Neural cell (in vitro differentiated cells): ENCODE data around the gene TMEM273.

ENCODE experiments used
- EP300 ChIP-seq: fragments of 450-650 bp; conservative IDR thresholded peaks from 2 replicates; pipeline ENCODE4 v1.6.1; 2014; ENCODE audit warnings: antibody characterized with exemption, mild to moderate bottlenecking, moderate library complexity; ENCODE audit not compliant: poor library complexity, severe bottlenecking
- EZH2 ChIP-seq: fragments of 200-600, 300-800 bp; shearing (Covaris generic), sonication (generic); IDR thresholded peaks from 2 replicates; pipeline ENCODE4 v1.6.1; 2014; ENCODE audit warnings: antibody characterized with exemption, low read length, borderline replicate concordance, mild to moderate bottlenecking; ENCODE audit not compliant: insufficient read depth, poor library complexity, severe bottlenecking
- MXI1 ChIP-seq: fragments of 450-650 bp; conservative IDR thresholded peaks from 2 replicates; pipeline ENCODE4 v1.6.1; 2014; ENCODE audit warnings: antibody characterized with exemption, mild to moderate bottlenecking; ENCODE audit not compliant: poor library complexity, severe bottlenecking
- POLR2AphosphoS5 ChIP-seq: IDR thresholded peaks from 2 replicates; pipeline ENCODE4 v1.6.1; 2012
- RAD21 ChIP-seq: fragments of 450-650 bp; conservative IDR thresholded peaks from 2 replicates; pipeline ENCODE4 v1.6.1; 2014; ENCODE audit warnings: antibody characterized with exemption, mild to moderate bottlenecking, moderate library complexity
- SMC3 ChIP-seq: fragments of 450-650 bp; conservative IDR thresholded peaks from 2 replicates; pipeline ENCODE4 v1.6.1; 2014; ENCODE audit warnings: antibody characterized with exemption, mild to moderate bottlenecking, moderate library complexity; ENCODE audit not compliant: poor library complexity
- TAF1 ChIP-seq: IDR thresholded peaks from 2 replicates; pipeline ENCODE4 v1.6.1; 2012; ENCODE audit warnings: low read depth
- TF ChIP-seq, protein P1 (sequence below): fragments of 450-650 bp; IDR thresholded peaks from 2 replicates; pipeline ENCODE4 v1.5.1; 2014; ENCODE audit warnings: antibody characterized with exemption, mild to moderate bottlenecking, moderate library complexity; ENCODE audit not compliant: poor library complexity, severe bottlenecking

DNA sequence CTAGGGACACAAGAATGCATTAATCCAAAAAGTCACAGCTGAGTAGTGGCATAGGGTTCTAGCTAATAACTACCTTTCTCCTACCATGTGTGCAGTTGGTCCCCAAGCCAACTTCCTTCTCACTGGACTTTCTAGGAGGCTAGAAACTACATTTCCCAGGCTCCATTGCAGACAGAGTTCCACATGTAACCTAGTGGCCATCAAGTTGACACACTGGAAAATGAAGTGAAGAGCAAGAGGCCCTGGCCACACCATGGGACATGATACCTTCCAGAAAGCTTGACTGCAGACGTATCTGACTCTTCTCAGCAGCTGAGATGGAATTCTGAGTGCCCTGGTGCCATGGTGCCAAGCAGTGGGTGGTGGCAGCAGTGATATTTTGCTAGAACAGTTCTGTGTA, 49.8 kb upstream of the TMEM273 start:
- TF ChIP-seq, protein P1, sequence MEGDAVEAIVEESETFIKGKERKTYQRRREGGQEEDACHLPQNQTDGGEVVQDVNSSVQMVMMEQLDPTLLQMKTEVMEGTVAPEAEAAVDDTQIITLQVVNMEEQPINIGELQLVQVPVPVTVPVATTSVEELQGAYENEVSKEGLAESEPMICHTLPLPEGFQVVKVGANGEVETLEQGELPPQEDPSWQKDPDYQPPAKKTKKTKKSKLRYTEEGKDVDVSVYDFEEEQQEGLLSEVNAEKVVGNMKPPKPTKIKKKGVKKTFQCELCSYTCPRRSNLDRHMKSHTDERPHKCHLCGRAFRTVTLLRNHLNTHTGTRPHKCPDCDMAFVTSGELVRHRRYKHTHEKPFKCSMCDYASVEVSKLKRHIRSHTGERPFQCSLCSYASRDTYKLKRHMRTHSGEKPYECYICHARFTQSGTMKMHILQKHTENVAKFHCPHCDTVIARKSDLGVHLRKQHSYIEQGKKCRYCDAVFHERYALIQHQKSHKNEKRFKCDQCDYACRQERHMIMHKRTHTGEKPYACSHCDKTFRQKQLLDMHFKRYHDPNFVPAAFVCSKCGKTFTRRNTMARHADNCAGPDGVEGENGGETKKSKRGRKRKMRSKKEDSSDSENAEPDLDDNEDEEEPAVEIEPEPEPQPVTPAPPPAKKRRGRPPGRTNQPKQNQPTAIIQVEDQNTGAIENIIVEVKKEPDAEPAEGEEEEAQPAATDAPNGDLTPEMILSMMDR = no peak
- no peak for TF ChIP-seq EP300
- TF ChIP-seq EZH2 = no peak
- TF ChIP-seq POLR2AphosphoS5 = no peak
- TF ChIP-seq SMC3 = no peak
- no peak for TF ChIP-seq MXI1
- TF ChIP-seq TAF1 = no peak
- TF ChIP-seq RAD21 = no peak
